SK-N-SH (cell line): ENCODE measurements around the gene ASH1L.

Experiments
- EP300 ChIP-seq, 2 experiments: IDR thresholded peaks; 2 replicates each; pipeline versions ENCODE4 v1.4.0 to v1.6.1; 2012; ENCODE audit warnings: borderline replicate concordance in 1 of 2, low read depth in 1 of 2, low read length in 1 of 2
- FOXM1 ChIP-seq: IDR thresholded peaks from 2 replicates; pipeline ENCODE4 v1.4.0; 2012; ENCODE audit warnings: low read depth, mild to moderate bottlenecking
- GATA2 ChIP-seq: sonication (generic); formaldehyde crosslinking; IDR thresholded peaks from 2 replicates; pipeline ENCODE4 v1.5.0; 2020; ENCODE audit warnings: mild to moderate bottlenecking, missing genetic modification reagents
- PBX3 ChIP-seq: IDR thresholded peaks from 2 replicates; pipeline ENCODE4; 2012
- POLR2AphosphoS5 ChIP-seq: IDR thresholded peaks from 2 replicates; pipeline ENCODE4 v1.6.1; 2012; ENCODE audit warnings: low read depth, low read length
- RAD21 ChIP-seq: IDR thresholded peaks from 2 replicates; pipeline ENCODE4 v1.6.1; 2012; ENCODE audit warnings: mild to moderate bottlenecking, low read length
- REST ChIP-seq: IDR thresholded peaks from 2 replicates; pipeline ENCODE4 v1.6.1; 2012; ENCODE audit warnings: mild to moderate bottlenecking, low read depth, low read length, moderate library complexity
- RXRA ChIP-seq: IDR thresholded peaks from 2 replicates; pipeline ENCODE4 v1.4.0; 2012; ENCODE audit warnings: low read depth, mild to moderate bottlenecking, borderline replicate concordance
- SIN3A ChIP-seq: IDR thresholded peaks from 2 replicates; pipeline ENCODE4 v1.6.1; 2012; ENCODE audit warnings: low read depth, mild to moderate bottlenecking, low read length, moderate library complexity, borderline replicate concordance
- SMC3 ChIP-seq: IDR thresholded peaks from 2 replicates; pipeline ENCODE4 v1.6.1; 2012; ENCODE audit warnings: low read depth, low read length, improper control_type of control experiment
- TEAD4 ChIP-seq: IDR thresholded peaks from 2 replicates; pipeline ENCODE4 v1.4.0; 2012; ENCODE audit warnings: mild to moderate bottlenecking, borderline replicate concordance; ENCODE audit not compliant: insufficient read depth
- TF ChIP-seq, protein P1 (sequence below): fragments of 200-600 bp; sonication (generic); IDR thresholded peaks from 2 replicates; pipeline ENCODE4 v1.6.1; 2017; ENCODE audit warnings: antibody characterized with exemption, mild to moderate bottlenecking, moderate library complexity
- TF ChIP-seq, protein P2 (sequence below): fragments of 150-350 bp; IDR thresholded peaks from 2 replicates; pipeline ENCODE4 v1.6.1; 2017; ENCODE audit warnings: antibody characterized with exemption, low read length, low read depth, borderline replicate concordance

DNA sequence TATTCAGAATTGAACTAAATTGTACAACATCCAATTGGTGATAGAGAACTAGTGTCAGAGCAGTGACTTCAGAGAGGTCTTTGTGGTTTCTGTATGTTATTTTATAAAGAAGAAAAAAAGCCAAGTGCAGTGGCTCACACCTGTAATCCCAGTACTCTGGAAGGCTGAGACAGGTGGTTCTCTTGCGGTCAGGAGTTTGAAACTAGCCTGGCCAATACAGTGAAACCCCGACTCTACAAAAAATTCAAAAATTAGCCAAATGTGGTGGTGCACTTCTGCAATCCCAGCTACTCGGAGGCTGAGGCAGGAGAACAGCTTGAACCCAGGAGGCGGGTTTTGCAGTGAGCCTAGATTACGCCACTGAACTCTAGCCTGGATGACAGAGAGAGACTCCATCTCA, 90.7 kb downstream of the ASH1L start:
- TF ChIP-seq SIN3A (no peak), EP300 (IDR thresholded peaks at IDR 0.05; ENCODE audit: borderline replicate concordance in 1 of 2, low read depth in 1 of 2, low read length in 1 of 2) (no peak), RAD21 (no peak), REST (no peak), SMC3 (no peak), GATA2 (CRISPR knock-in tag) (no peak), TEAD4 (no peak), POLR2AphosphoS5 (no peak), PBX3 (no peak), RXRA (no peak), FOXM1 (no peak)
- TF ChIP-seq, protein P1, sequence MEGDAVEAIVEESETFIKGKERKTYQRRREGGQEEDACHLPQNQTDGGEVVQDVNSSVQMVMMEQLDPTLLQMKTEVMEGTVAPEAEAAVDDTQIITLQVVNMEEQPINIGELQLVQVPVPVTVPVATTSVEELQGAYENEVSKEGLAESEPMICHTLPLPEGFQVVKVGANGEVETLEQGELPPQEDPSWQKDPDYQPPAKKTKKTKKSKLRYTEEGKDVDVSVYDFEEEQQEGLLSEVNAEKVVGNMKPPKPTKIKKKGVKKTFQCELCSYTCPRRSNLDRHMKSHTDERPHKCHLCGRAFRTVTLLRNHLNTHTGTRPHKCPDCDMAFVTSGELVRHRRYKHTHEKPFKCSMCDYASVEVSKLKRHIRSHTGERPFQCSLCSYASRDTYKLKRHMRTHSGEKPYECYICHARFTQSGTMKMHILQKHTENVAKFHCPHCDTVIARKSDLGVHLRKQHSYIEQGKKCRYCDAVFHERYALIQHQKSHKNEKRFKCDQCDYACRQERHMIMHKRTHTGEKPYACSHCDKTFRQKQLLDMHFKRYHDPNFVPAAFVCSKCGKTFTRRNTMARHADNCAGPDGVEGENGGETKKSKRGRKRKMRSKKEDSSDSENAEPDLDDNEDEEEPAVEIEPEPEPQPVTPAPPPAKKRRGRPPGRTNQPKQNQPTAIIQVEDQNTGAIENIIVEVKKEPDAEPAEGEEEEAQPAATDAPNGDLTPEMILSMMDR = no peak
- TF ChIP-seq, protein P2, sequence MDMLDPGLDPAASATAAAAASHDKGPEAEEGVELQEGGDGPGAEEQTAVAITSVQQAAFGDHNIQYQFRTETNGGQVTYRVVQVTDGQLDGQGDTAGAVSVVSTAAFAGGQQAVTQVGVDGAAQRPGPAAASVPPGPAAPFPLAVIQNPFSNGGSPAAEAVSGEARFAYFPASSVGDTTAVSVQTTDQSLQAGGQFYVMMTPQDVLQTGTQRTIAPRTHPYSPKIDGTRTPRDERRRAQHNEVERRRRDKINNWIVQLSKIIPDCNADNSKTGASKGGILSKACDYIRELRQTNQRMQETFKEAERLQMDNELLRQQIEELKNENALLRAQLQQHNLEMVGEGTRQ = no peak
